A549 (cell line): ENCODE measurements around the gene GLS.

ENCODE experiments used
- CEBPB ChIP-seq, 2 experiments: fragments of >200 bp in 1 of 2; sonication (Bioruptor Twin) in 1 of 2; formaldehyde crosslinking in 1 of 2; IDR thresholded peaks; 2 replicates each; pipeline ENCODE4 v1.6.1; 2012 to 2016
- EHF ChIP-seq: fragments of 250-450 bp; sonication (Bioruptor Pico); IDR thresholded peaks from 2 replicates; pipeline ENCODE4 v1.5.0; 2020; ENCODE audit warnings: mild to moderate bottlenecking
- FOSL2 ChIP-seq, 2 experiments: fragments of 450-650 bp in 1 of 2; fragments of >200 bp in 1 of 2; sonication (Bioruptor Twin) in 1 of 2; formaldehyde crosslinking; IDR thresholded peaks; 2 replicates each; pipeline versions ENCODE4 v1.5.0 to v1.6.1; 2016 to 2020; ENCODE audit warnings: mild to moderate bottlenecking in 1 of 2, moderate library complexity in 1 of 2
- HDAC2 ChIP-seq: fragments of 200-600 bp; sonication (generic); IDR thresholded peaks from 2 replicates; pipeline ENCODE4 v1.6.1; 2016
- JUN ChIP-seq, 2 experiments: fragments of >200 bp; sonication (Bioruptor Twin); formaldehyde crosslinking; IDR thresholded peaks; 2 replicates in 1 of 2; 3 replicates in 1 of 2; pipeline ENCODE4 v1.6.1; 2016 to 2017
- MAFK ChIP-seq: fragments of 450-650 bp; IDR thresholded peaks from 2 replicates; pipeline ENCODE4 v1.6.1; 2014; ENCODE audit not compliant: partially characterized antibody
- MAZ ChIP-seq: fragments of 150-350 bp; IDR thresholded peaks from 2 replicates; pipeline ENCODE4 v1.6.1; 2014; ENCODE audit warnings: antibody characterized with exemption, low read depth, low read length, borderline replicate concordance
- POLR2A ChIP-seq: IDR thresholded peaks from 2 replicates; pipeline ENCODE4 v1.6.1; 2012; ENCODE audit warnings: mild to moderate bottlenecking, low read length
- RAD21 ChIP-seq, 2 experiments: fragments of >200 bp in 1 of 2; sonication (Bioruptor Twin) in 1 of 2; formaldehyde crosslinking in 1 of 2; IDR thresholded peaks in 1 of 2; conservative IDR thresholded peaks in 1 of 2; 2 replicates in 1 of 2; 3 replicates in 1 of 2; pipeline ENCODE4 v1.6.1; 2012 to 2018; ENCODE audit warnings: inconsistent platforms in 1 of 2
- SREBF2 ChIP-seq: fragments of 450-650 bp; IDR thresholded peaks from 2 replicates; pipeline ENCODE4 v1.6.1; 2014; ENCODE audit warnings: mild to moderate bottlenecking, moderate library complexity
- TF ChIP-seq, protein P1 (sequence below): IDR thresholded peaks from 2 replicates; pipeline ENCODE4 v1.6.1; 2012
- TF ChIP-seq, protein P2 (sequence below): fragments of >200 bp; sonication (Bioruptor Twin); formaldehyde crosslinking; IDR thresholded peaks from 3 replicates; pipeline ENCODE4 v1.5.1; 2016
- TF ChIP-seq, protein P3 (sequence below): fragments of 200-600 bp; sonication (generic); IDR thresholded peaks from 2 replicates; pipeline ENCODE4 v1.6.1; 2016; ENCODE audit warnings: antibody characterized with exemption, mild to moderate bottlenecking, moderate library complexity

DNA sequence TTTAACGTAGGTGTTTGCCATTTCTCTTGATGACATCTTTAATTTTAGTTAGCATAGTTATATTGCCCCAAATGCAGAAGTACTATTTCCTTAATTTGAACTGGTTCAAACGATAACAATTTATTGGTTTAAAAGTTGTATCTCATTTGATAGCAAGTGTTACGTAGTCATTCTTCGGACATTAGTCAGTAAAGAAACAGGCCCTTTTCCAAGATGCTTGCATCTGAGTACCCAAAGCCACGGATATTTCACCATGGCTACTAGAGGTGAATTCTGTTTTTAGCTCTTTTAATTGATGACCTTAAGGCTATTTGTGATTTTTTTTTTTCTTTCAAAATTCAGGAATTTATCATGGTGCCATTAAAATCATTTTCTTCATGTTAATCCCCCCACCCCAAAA is 32.1 kb downstream of the GLS start:
- TF ChIP-seq, protein P1, sequence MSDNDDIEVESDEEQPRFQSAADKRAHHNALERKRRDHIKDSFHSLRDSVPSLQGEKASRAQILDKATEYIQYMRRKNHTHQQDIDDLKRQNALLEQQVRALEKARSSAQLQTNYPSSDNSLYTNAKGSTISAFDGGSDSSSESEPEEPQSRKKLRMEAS = no peak
- TF ChIP-seq, protein P2, sequence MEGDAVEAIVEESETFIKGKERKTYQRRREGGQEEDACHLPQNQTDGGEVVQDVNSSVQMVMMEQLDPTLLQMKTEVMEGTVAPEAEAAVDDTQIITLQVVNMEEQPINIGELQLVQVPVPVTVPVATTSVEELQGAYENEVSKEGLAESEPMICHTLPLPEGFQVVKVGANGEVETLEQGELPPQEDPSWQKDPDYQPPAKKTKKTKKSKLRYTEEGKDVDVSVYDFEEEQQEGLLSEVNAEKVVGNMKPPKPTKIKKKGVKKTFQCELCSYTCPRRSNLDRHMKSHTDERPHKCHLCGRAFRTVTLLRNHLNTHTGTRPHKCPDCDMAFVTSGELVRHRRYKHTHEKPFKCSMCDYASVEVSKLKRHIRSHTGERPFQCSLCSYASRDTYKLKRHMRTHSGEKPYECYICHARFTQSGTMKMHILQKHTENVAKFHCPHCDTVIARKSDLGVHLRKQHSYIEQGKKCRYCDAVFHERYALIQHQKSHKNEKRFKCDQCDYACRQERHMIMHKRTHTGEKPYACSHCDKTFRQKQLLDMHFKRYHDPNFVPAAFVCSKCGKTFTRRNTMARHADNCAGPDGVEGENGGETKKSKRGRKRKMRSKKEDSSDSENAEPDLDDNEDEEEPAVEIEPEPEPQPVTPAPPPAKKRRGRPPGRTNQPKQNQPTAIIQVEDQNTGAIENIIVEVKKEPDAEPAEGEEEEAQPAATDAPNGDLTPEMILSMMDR = no peak
- TF ChIP-seq MAFK (no peak), POLR2A (no peak), JUN (IDR thresholded peaks at IDR 0.05) (no peak), FOSL2 (IDR thresholded peaks at IDR 0.05) (no peak), FOSL2 (CRISPR knock-in tag; IDR thresholded peaks at IDR 0.05) (no peak), RAD21 (conservative IDR thresholded peaks at IDR 0.05 in 1 of 2, IDR thresholded peaks at IDR 0.05 in 1 of 2) (no peak), HDAC2 (no peak), SREBF2 (no peak), CEBPB (IDR thresholded peaks at IDR 0.05) (no peak), EHF (no peak), MAZ (no peak)
- TF ChIP-seq, protein P3, sequence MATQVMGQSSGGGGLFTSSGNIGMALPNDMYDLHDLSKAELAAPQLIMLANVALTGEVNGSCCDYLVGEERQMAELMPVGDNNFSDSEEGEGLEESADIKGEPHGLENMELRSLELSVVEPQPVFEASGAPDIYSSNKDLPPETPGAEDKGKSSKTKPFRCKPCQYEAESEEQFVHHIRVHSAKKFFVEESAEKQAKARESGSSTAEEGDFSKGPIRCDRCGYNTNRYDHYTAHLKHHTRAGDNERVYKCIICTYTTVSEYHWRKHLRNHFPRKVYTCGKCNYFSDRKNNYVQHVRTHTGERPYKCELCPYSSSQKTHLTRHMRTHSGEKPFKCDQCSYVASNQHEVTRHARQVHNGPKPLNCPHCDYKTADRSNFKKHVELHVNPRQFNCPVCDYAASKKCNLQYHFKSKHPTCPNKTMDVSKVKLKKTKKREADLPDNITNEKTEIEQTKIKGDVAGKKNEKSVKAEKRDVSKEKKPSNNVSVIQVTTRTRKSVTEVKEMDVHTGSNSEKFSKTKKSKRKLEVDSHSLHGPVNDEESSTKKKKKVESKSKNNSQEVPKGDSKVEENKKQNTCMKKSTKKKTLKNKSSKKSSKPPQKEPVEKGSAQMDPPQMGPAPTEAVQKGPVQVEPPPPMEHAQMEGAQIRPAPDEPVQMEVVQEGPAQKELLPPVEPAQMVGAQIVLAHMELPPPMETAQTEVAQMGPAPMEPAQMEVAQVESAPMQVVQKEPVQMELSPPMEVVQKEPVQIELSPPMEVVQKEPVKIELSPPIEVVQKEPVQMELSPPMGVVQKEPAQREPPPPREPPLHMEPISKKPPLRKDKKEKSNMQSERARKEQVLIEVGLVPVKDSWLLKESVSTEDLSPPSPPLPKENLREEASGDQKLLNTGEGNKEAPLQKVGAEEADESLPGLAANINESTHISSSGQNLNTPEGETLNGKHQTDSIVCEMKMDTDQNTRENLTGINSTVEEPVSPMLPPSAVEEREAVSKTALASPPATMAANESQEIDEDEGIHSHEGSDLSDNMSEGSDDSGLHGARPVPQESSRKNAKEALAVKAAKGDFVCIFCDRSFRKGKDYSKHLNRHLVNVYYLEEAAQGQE = no peak
